Measurements from ENCODE around the gene KLHDC8A. TPM values are rescaled to one million over a fixed set of nuclear protein-coding genes. Genes with fewer than 3 reads are reported as not detected.

KLHDC8A gene
- polyA plus RNA-seq, 1 donor (not counting 4 experiments of a cell fraction or from before 2014, with no cell fraction given): not detected

DNA sequence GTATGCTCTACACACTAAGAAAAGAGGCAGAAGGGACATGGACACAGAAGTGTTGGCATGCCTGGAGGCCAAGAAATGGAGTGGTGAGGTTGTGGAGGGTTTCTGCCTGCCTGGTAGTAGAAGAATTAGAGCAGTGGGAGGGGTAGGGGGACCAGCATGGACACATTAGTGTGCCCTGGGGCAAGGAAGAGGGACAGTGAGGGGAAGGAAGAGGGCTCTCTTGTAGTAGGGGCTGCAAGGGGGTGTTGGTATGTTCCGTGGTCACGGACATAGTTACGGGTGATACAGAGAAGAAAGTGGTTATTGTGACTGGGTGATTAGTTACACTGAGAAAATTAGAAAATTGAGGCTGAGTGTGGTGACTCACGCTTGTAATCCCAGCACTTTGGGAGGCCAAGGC, 41.9 kb upstream of the KLHDC8A start:
- no peak for TF ChIP-seq EZH2 (IDR thresholded peaks at IDR 0.05; ENCODE audit: low read length)
- no peak for TF ChIP-seq CTCF (optimal IDR thresholded peaks at IDR 0.05 in 1 of 3, IDR thresholded peaks at IDR 0.05 in 1 of 3, conservative IDR thresholded peaks at IDR 0.05 in 1 of 3; ENCODE audit: extremely low read depth in 1 of 3, insufficient read depth in 2 of 3, low read length in 3 of 3)
- Histone ChIP-seq H3K36me3 (ENCODE audit: control insufficient read depth in 2 of 2, extremely low read depth in 1 of 2, insufficient read depth in 2 of 2, low read length in 2 of 2) (no peaks in the 10 kb centered on the region), H3K4me3 (ENCODE audit: control insufficient read depth in 2 of 3, extremely low read depth in 1 of 3, insufficient read depth in 2 of 3, low read depth in 1 of 3, low read length in 3 of 3) (no peak overlapping the region), H3K79me2 (ENCODE audit: control insufficient read depth, insufficient read depth, low read length) (no peaks in the 10 kb centered on the region), H3K9me1 (ENCODE audit: control insufficient read depth, extremely low read depth, insufficient read depth, low read length) (no peaks in the 10 kb centered on the region), H3K4me1 (ENCODE audit: control insufficient read depth, extremely low read depth, insufficient read depth, low read length) (no peaks in the 10 kb centered on the region), H3K27me3 (ENCODE audit: control insufficient read depth, extremely low read depth, insufficient read depth, low read length) (no peaks in the 10 kb centered on the region), H3K9me3 (ENCODE audit: control insufficient read depth, low read depth, low read length) (no peaks in the 10 kb centered on the region), H3K27ac (ENCODE audit: control insufficient read depth, insufficient read depth, low read length) (no peak overlapping the region), H3K9ac (ENCODE audit: control insufficient read depth, extremely low read depth, insufficient read depth, low read length) (no peak overlapping the region), H2AFZ (ENCODE audit: control insufficient read depth, low read length) (no peak overlapping the region), H3K4me2 (ENCODE audit: control insufficient read depth, extremely low read depth, insufficient read depth, low read depth, low read length) (no peak overlapping the region), H4K20me1 (ENCODE audit: control insufficient read depth, extremely low read depth, insufficient read depth, low read length) (no peaks in the 10 kb centered on the region)
- dilution Hi-C loops (cut with MboI; ENCODE audit: extremely low pct_ligation_motif_present, low sequenced_read_pairs): no loop called here
- DNase-seq (ENCODE audit: low read depth, low spot score) (no peak), FAIRE-seq (no peak)

GRCh38 chr1:205396967-205397616, 40.4 kb upstream of the KLHDC8A start:
- dilution Hi-C loops (cut with MboI; ENCODE audit: extremely low pct_ligation_motif_present, low sequenced_read_pairs): no loop called here
- Histone ChIP-seq H3K9ac (ENCODE audit: control insufficient read depth, extremely low read depth, insufficient read depth, low read length) (no peak overlapping the region), H2AFZ (ENCODE audit: control insufficient read depth, low read length) (no peak overlapping the region), H3K27me3 (ENCODE audit: control insufficient read depth, extremely low read depth, insufficient read depth, low read length) (no peaks in the 10 kb centered on the region), H3K4me1 (ENCODE audit: control insufficient read depth, extremely low read depth, insufficient read depth, low read length) (no peaks in the 10 kb centered on the region), H3K9me3 (ENCODE audit: control insufficient read depth, low read depth, low read length) (no peaks in the 10 kb centered on the region), H3K27ac (ENCODE audit: control insufficient read depth, insufficient read depth, low read length) (no peak overlapping the region), H3K4me3 (ENCODE audit: control insufficient read depth in 2 of 3, extremely low read depth in 1 of 3, insufficient read depth in 2 of 3, low read depth in 1 of 3, low read length in 3 of 3) (no peak overlapping the region), H4K20me1 (ENCODE audit: control insufficient read depth, extremely low read depth, insufficient read depth, low read length) (no peaks in the 10 kb centered on the region), H3K4me2 (ENCODE audit: control insufficient read depth, extremely low read depth, insufficient read depth, low read depth, low read length) (no peak overlapping the region), H3K36me3 (ENCODE audit: control insufficient read depth in 2 of 2, extremely low read depth in 1 of 2, insufficient read depth in 2 of 2, low read length in 2 of 2) (no peaks in the 10 kb centered on the region), H3K79me2 (ENCODE audit: control insufficient read depth, insufficient read depth, low read length) (no peaks in the 10 kb centered on the region), H3K9me1 (ENCODE audit: control insufficient read depth, extremely low read depth, insufficient read depth, low read length) (no peaks in the 10 kb centered on the region)
- peak; percentile 21 for DNase-seq (ENCODE audit: low read depth, low spot score)
- TF ChIP-seq CTCF (optimal IDR thresholded peaks at IDR 0.05 in 1 of 3, IDR thresholded peaks at IDR 0.05 in 1 of 3, conservative IDR thresholded peaks at IDR 0.05 in 1 of 3; ENCODE audit: extremely low read depth in 1 of 3, insufficient read depth in 2 of 3, low read length in 3 of 3) (peak; percentile 74 to 89 (median 76)), EZH2 (IDR thresholded peaks at IDR 0.05; ENCODE audit: low read length) (no peak)
- peak; percentile 92 for FAIRE-seq

All from keratinocyte (primary cell).